Peyer's patch (tissue), 4 donors: ENCODE measurements around the gene RAPSN. TPM values are rescaled to one million over a fixed set of nuclear protein-coding genes. Genes with fewer than 3 reads are reported as not detected.
A peak's percentile ranks its signal among the peaks of the same experiment; 100 is the strongest.

ENCODE experiments used
- DNase-seq, 3 donors: peaks; one replicate each; pipeline ENCODE4 v3.0.0-alpha.2; 2017 to 2019
- H3K27ac ChIP-seq, 4 donors: fragments of 200-600 bp; sonication (generic); one replicate each; pipeline ENCODE4 v1.5.1; 2016 to 2019
- H3K27me3 ChIP-seq, 2 donors: fragments of 200-600 bp; sonication (generic); one replicate each; pipeline ENCODE4 v1.5.1; 2019
- H3K36me3 ChIP-seq, 3 donors: fragments of 200-600 bp; sonication (generic); one replicate each; pipeline ENCODE4 v1.5.1; 2016 to 2019
- H3K4me1 ChIP-seq, 4 donors: fragments of 200-600 bp; sonication (generic); one replicate each; pipeline ENCODE4 v1.5.1; 2016 to 2019
- H3K4me3 ChIP-seq, 4 donors: fragments of 200-600 bp; sonication (generic); 1 replicate in 3 of 4; 2 replicates in 1 of 4; pipeline ENCODE4 v1.5.1; 2016 to 2019; ENCODE audit warnings: mild to moderate bottlenecking in 1 of 4
- H3K9me3 ChIP-seq, 4 donors: fragments of 200-600 bp; sonication (generic); one replicate each; pipeline ENCODE4 v1.5.1; 2016 to 2019; ENCODE audit warnings: mild to moderate bottlenecking in 1 of 4
- CTCF ChIP-seq, 6 experiments: fragments of 450-650 bp in 4 of 6; fragments of 200-600 bp in 2 of 6; sonication (generic) in 1 of 6; IDR thresholded peaks; one replicate each; pipeline ENCODE4 v1.5.1; 2017 to 2019; ENCODE audit warnings: antibody characterized with exemption in 6 of 6, mild to moderate bottlenecking in 3 of 6, moderate library complexity in 1 of 6
- POLR2A ChIP-seq, 2 donors: fragments of 450-650 bp; IDR thresholded peaks; one replicate each; pipeline ENCODE4 v1.5.1; 2017; ENCODE audit warnings: antibody characterized with exemption in 2 of 2, mild to moderate bottlenecking in 2 of 2, moderate library complexity in 2 of 2
- small RNA-seq, 2 donors: library from RNA; depleted of rRNA; stranded (forward); fragments of <200 nt; gene quantifications; one replicate each; pipeline ENCODE3, GENCODE V24; 2016
- total RNA-seq, 4 donors: library from RNA; depleted of rRNA; stranded (reverse); fragments of >200 nt; gene quantifications; one replicate each; pipeline ENCODE4 v1.1.0, GENCODE V29; 2016

RAPSN gene
- total RNA-seq, 4 donors from 2014 or later: 0.54 to 0.76 TPM; not detected in 2

GRCh38 chr11:47390422-47390760, 58.5 kb downstream of the RAPSN start:
- no peaks in the 10 kb centered on the region for H3K27me3 ChIP-seq
- no peaks in the 10 kb centered on the region for H3K36me3 ChIP-seq
- no peaks in the 10 kb centered on the region for H3K9me3 ChIP-seq
- TF ChIP-seq CTCF (IDR thresholded peaks at IDR 0.05) (no peak), POLR2A (IDR thresholded peaks at IDR 0.05) (no peak)
- H3K4me1 ChIP-seq: peaks cover 0 to 25% (median 20%) of the 10 kb centered on the region in 4 donors
- H3K27ac ChIP-seq: peak overlapping the region in 1 of 4 donors; percentile 39
- DNase-seq: no peak
- no peak overlapping the region for H3K4me3 ChIP-seq

- no peak overlapping the region for H3K4me3 ChIP-seq
- H3K27me3 ChIP-seq: no peaks in the 10 kb centered on the region
- H3K36me3 ChIP-seq: no peaks in the 10 kb centered on the region
- peaks cover 0 to 19% (median 16%) of the 10 kb centered on the region in 4 donors for H3K4me1 ChIP-seq
- no peaks in the 10 kb centered on the region for H3K9me3 ChIP-seq
- no peak for DNase-seq
- no peak for TF ChIP-seq POLR2A (IDR thresholded peaks at IDR 0.05)
- TF ChIP-seq CTCF (IDR thresholded peaks at IDR 0.05): no peak
- no peak overlapping the region for H3K27ac ChIP-seq
Measured at GRCh38 chr11:47389577-47390421, 59.1 kb downstream of the RAPSN start.

DNA sequence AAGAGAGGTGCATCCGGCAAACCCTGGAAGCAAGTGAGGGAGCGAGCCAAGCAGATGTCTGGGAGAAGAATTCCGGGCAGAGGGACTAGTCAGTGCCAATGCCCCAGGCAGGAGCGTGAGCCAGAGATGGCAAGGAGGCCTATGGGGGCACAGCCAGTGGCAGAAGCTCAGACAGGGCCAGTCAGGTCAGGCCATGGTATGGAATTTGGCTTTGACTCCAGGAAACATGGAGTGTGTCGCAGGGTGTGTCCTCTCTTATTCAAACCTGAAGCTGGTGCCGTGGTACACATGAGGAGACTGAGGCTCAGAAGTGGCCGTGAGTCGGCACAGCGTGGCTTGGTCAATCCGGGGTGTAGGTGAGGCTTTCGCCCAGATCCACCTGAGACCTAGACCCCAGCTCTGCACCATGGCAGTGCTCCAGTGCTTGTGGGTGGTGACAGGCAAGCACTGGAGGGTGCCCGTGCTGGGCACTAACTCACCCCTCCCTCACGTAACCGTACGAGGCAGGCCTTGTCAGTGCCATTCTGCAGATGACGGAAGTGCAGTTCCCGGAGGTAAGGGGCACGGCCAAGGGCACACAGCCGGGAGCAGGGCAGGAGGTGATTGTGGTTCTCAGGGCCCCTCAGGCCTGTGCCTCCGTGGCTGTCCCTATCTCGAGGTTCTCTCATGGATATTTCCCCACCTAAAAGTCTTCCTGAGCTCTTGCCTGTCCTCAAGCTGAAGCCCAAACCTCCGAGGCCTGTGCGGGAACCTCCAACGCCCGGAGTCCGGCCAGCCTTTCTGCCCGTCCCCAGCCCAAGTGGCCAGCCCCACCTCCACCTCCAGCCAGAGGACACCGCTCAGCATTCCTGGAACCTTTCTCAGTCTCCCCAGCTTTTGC, 60.0 kb downstream of the RAPSN start:
- Histone ChIP-seq H3K9me3 (no peaks in the 10 kb centered on the region), H3K4me1 (peaks cover 0 to 12% (median 10%) of the 10 kb centered on the region in 4 donors), H3K27ac (no peak overlapping the region), H3K4me3 (no peak overlapping the region), H3K27me3 (no peaks in the 10 kb centered on the region), H3K36me3 (no peaks in the 10 kb centered on the region)
- TF ChIP-seq CTCF (IDR thresholded peaks at IDR 0.05) (no peak), POLR2A (IDR thresholded peaks at IDR 0.05) (no peak)
- DNase-seq: no peak

DNA sequence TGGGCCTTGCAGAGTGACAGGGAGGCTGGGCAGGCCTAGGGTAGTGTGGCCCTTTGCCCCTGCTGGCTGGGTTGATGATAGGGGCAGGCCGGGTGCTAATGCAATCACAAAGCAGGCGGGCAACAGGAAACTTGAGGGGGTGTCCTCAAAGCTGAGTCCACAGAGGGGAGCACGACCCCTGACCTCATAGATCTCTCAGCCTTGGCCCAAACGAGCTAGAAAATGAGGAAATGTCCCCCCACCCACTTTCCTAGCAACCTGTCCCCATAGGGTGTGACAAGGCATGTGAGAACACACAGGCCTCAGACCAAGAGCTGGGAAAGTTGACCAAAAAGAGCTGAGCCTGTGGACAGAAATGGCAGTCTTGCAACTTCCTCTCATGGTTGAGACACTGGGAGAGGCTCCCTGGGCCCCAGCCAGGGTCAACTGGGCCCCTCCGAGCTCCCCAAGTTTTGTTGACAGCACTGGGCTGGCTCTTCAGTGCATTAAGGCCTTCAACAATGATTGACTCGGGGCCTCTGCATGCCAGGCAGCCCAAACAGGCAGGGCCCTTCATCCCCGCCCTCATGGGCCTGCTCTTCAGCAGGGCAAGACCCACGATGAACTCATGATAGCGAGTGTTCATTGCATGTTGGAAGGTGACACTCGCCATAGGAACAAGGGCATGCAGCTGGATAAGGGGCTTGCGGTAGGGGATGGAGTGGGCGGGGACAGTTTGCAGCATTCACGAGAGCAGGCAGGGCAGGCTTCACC, 60.8 kb downstream of the RAPSN start:
- no peak for DNase-seq
- no peaks in the 10 kb centered on the region for H3K27me3 ChIP-seq
- no peaks in the 10 kb centered on the region for H3K9me3 ChIP-seq
- no peak for TF ChIP-seq POLR2A (IDR thresholded peaks at IDR 0.05)
- no peak for TF ChIP-seq CTCF (IDR thresholded peaks at IDR 0.05)
- H3K4me3 ChIP-seq: no peak overlapping the region
- H3K4me1 ChIP-seq: peaks cover 0 to 7% (median 4%) of the 10 kb centered on the region in 4 donors
- no peaks in the 10 kb centered on the region for H3K36me3 ChIP-seq
- H3K27ac ChIP-seq: no peak overlapping the region

Small RNA genes within 50 kb of the gene (small RNA-seq; reads per million reads assigned to genes)
- 0 reads per million in 2 donors for gene MIR4487

Other genes with a start within 250 kb of the RAPSN start
- 10 to 100 TPM; 20.7 to 40.4 (median 33.6) TPM for gene DDB2, start 234.2 kb downstream of the RAPSN start, total RNA-seq
- 100 to 1,000 TPM in 3 of 4 donors, 10 to 100 TPM in 1; 30.5 to 131 (median 112) TPM for gene ACP2, start 200.3 kb downstream of the RAPSN start, total RNA-seq
- gene NR1H3, start 191.1 kb downstream of the RAPSN start, total RNA-seq: 100 to 1,000 TPM in 3 of 4 donors, 10 to 100 TPM in 1; 95.8 to 152 (median 123) TPM
- 10 to 100 TPM; 47.8 to 83.2 (median 72.9) TPM for gene MADD, start 179.0 kb downstream of the RAPSN start, total RNA-seq
- not detected for gene MYBPC3, start 96.4 kb downstream of the RAPSN start, total RNA-seq
- 10 to 100 TPM in 1 of 4 donors, 1 to 10 TPM in 3; 2.6 to 27.2 (median 7.8) TPM for gene SPI1, start 70.6 kb downstream of the RAPSN start, total RNA-seq
- 10 to 100 TPM; 19.8 to 56.6 (median 39.6) TPM for gene SLC39A13, start 40.5 kb downstream of the RAPSN start, total RNA-seq
- gene PSMC3, start 22.7 kb downstream of the RAPSN start, total RNA-seq: 100 to 1,000 TPM in 1 of 4 donors, 10 to 100 TPM in 3; 47.6 to 121 (median 70.9) TPM
- gene CELF1, start 104.0 kb upstream of the RAPSN start, total RNA-seq: 100 to 1,000 TPM in 3 of 4 donors, 10 to 100 TPM in 1; 90.7 to 134 (median 121) TPM
- 10 to 100 TPM; 43.1 to 80.9 (median 65.8) TPM for gene PTPMT1, start 116.5 kb upstream of the RAPSN start, total RNA-seq
- 10 to 100 TPM in 2 of 4 donors, 1 to 10 TPM in 2; 6.6 to 11.9 (median 9.7) TPM for gene KBTBD4, start 129.8 kb upstream of the RAPSN start, total RNA-seq
- gene NDUFS3, start 129.9 kb upstream of the RAPSN start, total RNA-seq: 100 to 1,000 TPM; 109 to 152 (median 126) TPM
- gene FAM180B, start 137.5 kb upstream of the RAPSN start, total RNA-seq: not detected
- 1 to 10 TPM in 2 of 4 donors, not detected in 2; 1.2 to 4.4 TPM for gene C1QTNF4, start 145.3 kb upstream of the RAPSN start, total RNA-seq
- gene MTCH2, start 193.4 kb upstream of the RAPSN start, total RNA-seq: 100 to 1,000 TPM in 1 of 4 donors, 10 to 100 TPM in 3; 36.3 to 118 (median 75.8) TPM